ENCODE results near the gene C2CD2L.

DNA sequence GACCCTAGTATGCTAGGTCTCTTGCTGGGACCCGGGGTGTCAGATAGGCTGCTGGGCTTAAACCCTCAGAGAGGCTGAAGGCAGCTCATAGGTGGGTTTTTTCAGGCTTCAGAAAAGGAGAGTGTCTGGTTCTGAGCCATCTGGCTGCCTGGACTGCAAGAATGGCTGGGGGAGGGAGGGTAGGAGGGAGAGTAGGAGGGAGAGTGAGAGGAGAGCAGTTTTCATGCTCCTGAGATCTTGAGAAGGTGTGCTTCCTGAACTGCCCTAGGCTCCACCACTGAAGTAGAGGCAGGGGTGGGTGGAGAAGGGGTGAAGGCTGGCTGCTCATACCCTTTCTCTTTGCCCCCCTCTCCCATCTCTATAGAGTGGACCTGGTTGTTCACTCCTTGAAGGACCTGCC, 17.8 kb upstream of the C2CD2L start:
- TF ChIP-seq, protein P1, sequence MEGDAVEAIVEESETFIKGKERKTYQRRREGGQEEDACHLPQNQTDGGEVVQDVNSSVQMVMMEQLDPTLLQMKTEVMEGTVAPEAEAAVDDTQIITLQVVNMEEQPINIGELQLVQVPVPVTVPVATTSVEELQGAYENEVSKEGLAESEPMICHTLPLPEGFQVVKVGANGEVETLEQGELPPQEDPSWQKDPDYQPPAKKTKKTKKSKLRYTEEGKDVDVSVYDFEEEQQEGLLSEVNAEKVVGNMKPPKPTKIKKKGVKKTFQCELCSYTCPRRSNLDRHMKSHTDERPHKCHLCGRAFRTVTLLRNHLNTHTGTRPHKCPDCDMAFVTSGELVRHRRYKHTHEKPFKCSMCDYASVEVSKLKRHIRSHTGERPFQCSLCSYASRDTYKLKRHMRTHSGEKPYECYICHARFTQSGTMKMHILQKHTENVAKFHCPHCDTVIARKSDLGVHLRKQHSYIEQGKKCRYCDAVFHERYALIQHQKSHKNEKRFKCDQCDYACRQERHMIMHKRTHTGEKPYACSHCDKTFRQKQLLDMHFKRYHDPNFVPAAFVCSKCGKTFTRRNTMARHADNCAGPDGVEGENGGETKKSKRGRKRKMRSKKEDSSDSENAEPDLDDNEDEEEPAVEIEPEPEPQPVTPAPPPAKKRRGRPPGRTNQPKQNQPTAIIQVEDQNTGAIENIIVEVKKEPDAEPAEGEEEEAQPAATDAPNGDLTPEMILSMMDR (conservative IDR thresholded peaks at IDR 0.05; ENCODE audit: low read depth, low read length) = no peak
- TF ChIP-seq POLR2A (IDR thresholded peaks at IDR 0.05; ENCODE audit: low read depth, low read length) (no peak), RCOR1 (IDR thresholded peaks at IDR 0.05; ENCODE audit: insufficient replicate concordance, low read length) (no peak), FOS (IDR thresholded peaks at IDR 0.05; ENCODE audit: low read depth, low read length) (no peak), RFX5 (IDR thresholded peaks at IDR 0.05; ENCODE audit: low read depth, low read length) (no peak), MAFK (IDR thresholded peaks at IDR 0.05; ENCODE audit: low read depth, low read length) (no peak), CEBPB (IDR thresholded peaks at IDR 0.05; ENCODE audit: low read depth, low read length) (no peak), BHLHE40 (IDR thresholded peaks at IDR 0.05; ENCODE audit: low read depth, low read length) (no peak), SMC3 (IDR thresholded peaks at IDR 0.05; ENCODE audit: low read depth, low read length) (no peak)
- TF ChIP-seq, protein P2, sequence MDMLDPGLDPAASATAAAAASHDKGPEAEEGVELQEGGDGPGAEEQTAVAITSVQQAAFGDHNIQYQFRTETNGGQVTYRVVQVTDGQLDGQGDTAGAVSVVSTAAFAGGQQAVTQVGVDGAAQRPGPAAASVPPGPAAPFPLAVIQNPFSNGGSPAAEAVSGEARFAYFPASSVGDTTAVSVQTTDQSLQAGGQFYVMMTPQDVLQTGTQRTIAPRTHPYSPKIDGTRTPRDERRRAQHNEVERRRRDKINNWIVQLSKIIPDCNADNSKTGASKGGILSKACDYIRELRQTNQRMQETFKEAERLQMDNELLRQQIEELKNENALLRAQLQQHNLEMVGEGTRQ (IDR thresholded peaks at IDR 0.05; ENCODE audit: low read depth, low read length) = no peak
